DMS 273 (cell line): ENCODE data around the gene TBC1D3I.
"Not testable (repeated sequence)": the region's sequence is repeated elsewhere in the genome, so short reads cannot be mapped to it uniquely, and the experiment has no call there.

ENCODE experiments used
- DNase-seq: peaks from one replicate; lab custom pipeline; 2025; ENCODE audit not compliant: unreplicated experiment; lab: John Stamatoyannopoulos, UW

TBC1D3I gene

GRCh38 chr17:36207383-36207782 is 57.0 kb downstream of the TBC1D3I start:
- DNase-seq, result not testable (repeated sequence)

GRCh38 chr17:36206486-36206821 is 57.9 kb downstream of the TBC1D3I start:
- not testable (repeated sequence) for DNase-seq

- DNase-seq, result no peak
Measured at GRCh38 chr17:36205637-36206485, 58.5 kb downstream of the TBC1D3I start.

GRCh38 chr17:36204724-36205500 is 59.5 kb downstream of the TBC1D3I start:
- DNase-seq, result no peak
